GM12878 (cell line): ENCODE measurements around the gene NFIX.

Source experiments
- ATF2 ChIP-seq: IDR thresholded peaks from 2 replicates; pipeline ENCODE4 v1.6.1; 2012; ENCODE audit warnings: low read length, inconsistent platforms
- CTCF ChIP-seq, 3 experiments: IDR thresholded peaks in 2 of 3; conservative IDR thresholded peaks in 1 of 3; 2 replicates each; pipeline ENCODE4 v1.5.1; 2011; ENCODE audit warnings: low read depth in 3 of 3, low read length in 3 of 3, mild to moderate bottlenecking in 3 of 3, control low read depth in 2 of 3, moderate library complexity in 2 of 3, inconsistent platforms in 1 of 3, mixed read lengths in 1 of 3; ENCODE audit not compliant: control insufficient read depth in 2 of 3, insufficient read depth in 1 of 3; ENCODE audit errors: extremely low read depth in 1 of 3
- CUX1 ChIP-seq: IDR thresholded peaks from 2 replicates; pipeline ENCODE4 v1.6.1; 2012; ENCODE audit warnings: improper control_type of control experiment, low read depth, low read length; ENCODE audit not compliant: insufficient replicate concordance
- EZH2 ChIP-seq: IDR thresholded peaks from 2 replicates; pipeline ENCODE4 v1.6.1; 2012; ENCODE audit warnings: low read depth, mild to moderate bottlenecking, control low read depth, inconsistent platforms, low read length, borderline replicate concordance; ENCODE audit not compliant: control insufficient read depth
- JUNB ChIP-seq: IDR thresholded peaks from 2 replicates; pipeline ENCODE4 v1.6.1; 2016; ENCODE audit warnings: antibody characterized with exemption, mild to moderate bottlenecking
- KDM1A ChIP-seq: fragments of 200-600 bp; sonication (generic); IDR thresholded peaks from 2 replicates; pipeline ENCODE4 v1.6.1; 2016; ENCODE audit warnings: borderline replicate concordance
- RELA ChIP-seq: fragments of 450-650 bp; IDR thresholded peaks from 2 replicates; pipeline ENCODE4 v1.8.0; 2014; ENCODE audit warnings: borderline replicate concordance; ENCODE audit not compliant: partially characterized antibody
- RELB ChIP-seq: fragments of 450-650 bp; IDR thresholded peaks from 2 replicates; pipeline ENCODE4 v1.6.1; 2017; ENCODE audit warnings: low read depth, mild to moderate bottlenecking, moderate library complexity
- SKIL ChIP-seq: fragments of 450-650 bp; IDR thresholded peaks from 2 replicates; pipeline ENCODE4 v1.6.1; 2017; ENCODE audit warnings: mild to moderate bottlenecking, low read depth, inconsistent platforms; ENCODE audit not compliant: poor library complexity, severe bottlenecking
- SP1 ChIP-seq: IDR thresholded peaks from one replicate; pipeline ENCODE4 v1.6.1; 2011; ENCODE audit warnings: low read depth, low read length

GRCh38 chr19:12982648-12983047 lies 12.6 kb upstream of the NFIX start:
- TF ChIP-seq CTCF (IDR thresholded peaks at IDR 0.05 in 2 of 3, conservative IDR thresholded peaks at IDR 0.05 in 1 of 3; ENCODE audit: control insufficient read depth in 2 of 3, extremely low read depth in 1 of 3, insufficient read depth in 1 of 3, low read depth in 3 of 3, low read length in 3 of 3), result no peak
- no peak for TF ChIP-seq RELA
- TF ChIP-seq JUNB, result no peak
- TF ChIP-seq CUX1, result no peak
- TF ChIP-seq SP1, result no peak
- no peak for TF ChIP-seq SKIL
- TF ChIP-seq ATF2, result no peak
- no peak for TF ChIP-seq KDM1A
- TF ChIP-seq EZH2, result no peak
- no peak for TF ChIP-seq RELB
